HUDEP-2 (cell line): ENCODE measurements around the gene COX14.
"Not testable (repeated sequence)": the region's sequence is repeated elsewhere in the genome, so short reads cannot be mapped to it uniquely, and the experiment has no call there.

Experiments
- DNase-seq, 76 experiments: peaks; one replicate each; lab custom pipeline; 2025; ENCODE audit not compliant: unreplicated experiment in 76 of 76; lab: John Stamatoyannopoulos, UW

COX14 gene

GRCh38 chr12:50107416-50108268, 4.4 kb upstream of the COX14 start:
- no peak for DNase-seq

GRCh38 chr12:50109319-50109718, 2.7 kb upstream of the COX14 start:
- no peak for DNase-seq

GRCh38 chr12:50110127-50110761, 1.8 kb upstream of the COX14 start:
- DNase-seq = peak in 47 of 76 experiments; percentile 3 to 61 (median 28)

GRCh38 chr12:50110762-50111351, 1.2 kb upstream of the COX14 start:
- DNase-seq = peak in 2 of 76 experiments; percentile 7 to 33

- no peak for DNase-seq
Observed at GRCh38 chr12:50111395-50111692, 692 bp upstream of the COX14 start.

GRCh38 chr12:50112456-50113218, 601 bp downstream of the COX14 start:
- peak in 34 of 76 experiments; percentile 3 to 65 (median 36) for DNase-seq

- DNase-seq = no peak
Observed at GRCh38 chr12:50117057-50117622, 5.1 kb downstream of the COX14 start.

GRCh38 chr12:50119387-50119786, 7.4 kb downstream of the COX14 start:
- no peak for DNase-seq

- no peak for DNase-seq
Observed at GRCh38 chr12:50120521-50120920, 8.5 kb downstream of the COX14 start.

- DNase-seq = no peak
Observed at GRCh38 chr12:50120953-50121352, 8.9 kb downstream of the COX14 start.

- no peak for DNase-seq
Observed at GRCh38 chr12:50121641-50122040, 9.6 kb downstream of the COX14 start.

GRCh38 chr12:50123203-50123602, 11.2 kb downstream of the COX14 start:
- DNase-seq = no peak

- DNase-seq = no peak
Observed at GRCh38 chr12:50127546-50127945, 15.5 kb downstream of the COX14 start.

GRCh38 chr12:50129290-50129689, 17.3 kb downstream of the COX14 start:
- no peak for DNase-seq

GRCh38 chr12:50132505-50133135, 20.6 kb downstream of the COX14 start:
- no peak for DNase-seq

GRCh38 chr12:50142993-50143392, 31.0 kb downstream of the COX14 start:
- DNase-seq = no peak

- no peak for DNase-seq
Observed at GRCh38 chr12:50145439-50145838, 33.4 kb downstream of the COX14 start.

- DNase-seq = no peak
Observed at GRCh38 chr12:50147281-50147680, 35.2 kb downstream of the COX14 start.

GRCh38 chr12:50148011-50148410, 36.0 kb downstream of the COX14 start:
- not testable (repeated sequence) for DNase-seq

GRCh38 chr12:50149311-50149710, 37.3 kb downstream of the COX14 start:
- no peak for DNase-seq
